ENCODE data around the gene KIRREL1.

The KIRREL1 gene

DNA sequence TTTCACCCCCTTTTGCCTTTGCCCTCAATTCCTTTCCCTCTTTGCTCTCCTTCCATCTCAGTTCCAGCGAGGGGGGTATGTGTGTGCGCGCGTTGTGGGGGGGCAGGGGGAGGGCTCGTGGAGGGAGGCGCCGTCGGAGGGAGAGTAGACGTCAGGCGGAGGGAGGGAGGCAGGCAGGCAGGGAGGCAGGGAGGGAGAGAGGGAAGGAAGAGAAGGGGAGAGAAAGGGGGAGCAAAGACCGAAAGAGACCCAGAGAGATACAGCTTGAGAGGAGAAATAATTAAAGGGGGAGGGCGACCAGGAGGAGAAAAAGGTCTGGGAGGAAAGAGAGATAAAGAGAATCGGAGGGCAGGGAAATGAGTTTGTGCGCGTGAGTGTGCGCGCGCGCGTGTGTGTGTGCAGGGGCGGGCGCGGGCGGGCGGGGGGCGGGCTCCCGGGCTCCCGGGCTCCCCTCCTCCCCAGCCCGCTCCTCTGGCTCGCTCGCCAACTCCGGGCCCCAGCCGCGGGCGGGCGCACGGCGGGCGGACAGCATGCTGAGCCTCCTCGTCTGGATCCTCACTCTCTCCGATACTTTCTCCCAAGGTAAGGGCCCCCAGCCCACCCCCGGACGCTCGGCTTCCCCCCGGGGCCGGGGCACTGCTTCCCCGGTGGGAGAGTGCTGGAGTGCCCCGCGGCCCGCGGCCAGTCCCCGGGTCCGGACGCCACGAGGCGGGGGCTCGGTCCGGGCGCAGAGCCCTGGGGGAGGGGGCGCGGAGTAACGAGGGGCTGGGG, at the start of gene KIRREL1:
Gene KIRREL1 (plus strand): TSS at position 499 of the 771 bp plus-strand sequence. CDS start 32 bp downstream, at position 531.
- no peak for DNase-seq (ENCODE audit: low read depth in 2 of 3, low spot score in 2 of 3)

- DNase-seq (ENCODE audit: low read depth in 2 of 3, low spot score in 2 of 3): no peak
Measured at GRCh38 chr1:157944663-157945280, 48.7 kb upstream of the KIRREL1 start.

DNA sequence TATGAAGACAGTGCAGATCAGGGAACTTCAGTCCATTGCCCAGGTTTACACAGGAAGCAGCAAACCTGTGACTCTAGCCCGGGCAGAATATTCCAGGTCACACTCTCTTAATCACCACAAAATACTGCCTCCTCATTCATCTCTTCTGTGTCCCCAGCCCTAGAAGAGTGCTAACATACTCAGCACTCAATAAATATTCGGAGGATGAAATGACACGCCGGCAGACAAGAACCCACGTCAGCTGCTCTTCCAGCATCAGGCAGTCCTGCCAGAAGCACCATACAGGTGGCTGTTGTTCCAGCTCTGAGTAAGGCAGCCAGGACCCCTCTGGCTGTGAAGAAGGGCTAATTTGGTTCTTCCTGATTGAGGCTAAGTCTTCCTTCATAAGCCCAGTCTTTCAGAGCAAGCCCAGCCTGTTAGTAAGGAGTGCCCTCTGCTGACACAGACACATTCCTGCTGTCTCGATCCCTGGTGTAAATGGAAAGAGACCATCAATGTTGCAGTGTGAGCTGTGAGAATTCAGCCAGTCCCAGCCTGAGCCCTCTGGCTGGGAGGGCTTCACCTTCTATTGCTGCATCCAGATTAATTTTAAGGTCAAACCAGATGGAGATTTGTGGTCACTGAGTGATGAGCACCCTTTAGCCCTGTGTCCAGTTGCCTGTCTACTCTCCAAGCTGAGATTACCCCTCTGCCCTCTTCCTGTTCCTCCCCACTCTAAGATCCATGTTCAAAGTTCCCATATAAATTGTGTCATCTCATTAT, 45.0 kb upstream of the KIRREL1 start:
- DNase-seq (ENCODE audit: low read depth in 2 of 3, low spot score in 2 of 3): no peak

GRCh38 chr1:157949074-157949354, 44.4 kb upstream of the KIRREL1 start:
- no peak for DNase-seq (ENCODE audit: low read depth in 2 of 3, low spot score in 2 of 3)

GRCh38 chr1:157951230-157951629, 42.2 kb upstream of the KIRREL1 start:
- DNase-seq (ENCODE audit: low read depth in 2 of 3, low spot score in 2 of 3): no peak

DNA sequence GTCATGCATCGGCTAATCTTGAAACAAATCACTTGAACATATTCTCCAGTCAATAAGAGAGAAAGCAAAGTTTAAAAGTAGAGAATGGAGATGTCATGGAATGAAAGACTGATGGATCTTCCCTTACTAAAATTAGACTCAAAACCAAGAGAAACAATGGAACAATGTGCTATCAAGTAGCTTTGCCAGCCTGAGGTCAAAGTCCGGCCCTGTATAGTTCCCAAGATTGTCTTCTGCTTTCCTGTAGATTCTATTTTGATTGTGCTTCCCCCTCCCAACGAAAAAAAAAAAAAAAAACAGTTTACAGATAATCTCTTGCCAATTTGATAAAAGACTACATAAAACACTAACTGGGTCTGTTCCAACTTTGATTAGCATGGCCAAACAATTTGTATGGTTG, 40.8 kb upstream of the KIRREL1 start:
- DNase-seq (ENCODE audit: low read depth in 2 of 3, low spot score in 2 of 3): no peak

DNA sequence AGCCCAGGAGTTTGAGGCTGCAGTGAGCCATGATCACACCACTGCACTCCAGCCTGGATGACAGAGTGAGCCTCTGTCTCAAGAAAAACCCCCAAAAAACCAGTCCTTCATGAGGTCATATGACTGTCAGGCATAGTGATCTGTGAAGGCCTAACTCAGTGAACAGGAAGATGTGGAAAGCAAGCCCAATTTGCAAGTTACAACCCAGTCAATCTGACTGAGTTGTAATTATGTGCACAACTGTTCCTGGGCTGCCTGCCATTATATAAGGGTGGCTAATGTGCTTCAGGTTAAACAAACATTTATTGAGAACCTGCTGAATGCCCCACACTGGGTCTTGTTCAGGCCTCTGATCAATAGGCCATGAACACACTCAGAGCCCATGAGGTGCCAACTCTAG, 38.2 kb upstream of the KIRREL1 start:
- no peak for DNase-seq (ENCODE audit: low read depth in 2 of 3, low spot score in 2 of 3)

GRCh38 chr1:157955857-157956256, 37.6 kb upstream of the KIRREL1 start:
- DNase-seq (ENCODE audit: low read depth in 2 of 3, low spot score in 2 of 3): no peak

GRCh38 chr1:157956732-157957131, 36.7 kb upstream of the KIRREL1 start:
- DNase-seq (ENCODE audit: low read depth in 2 of 3, low spot score in 2 of 3): no peak

DNA sequence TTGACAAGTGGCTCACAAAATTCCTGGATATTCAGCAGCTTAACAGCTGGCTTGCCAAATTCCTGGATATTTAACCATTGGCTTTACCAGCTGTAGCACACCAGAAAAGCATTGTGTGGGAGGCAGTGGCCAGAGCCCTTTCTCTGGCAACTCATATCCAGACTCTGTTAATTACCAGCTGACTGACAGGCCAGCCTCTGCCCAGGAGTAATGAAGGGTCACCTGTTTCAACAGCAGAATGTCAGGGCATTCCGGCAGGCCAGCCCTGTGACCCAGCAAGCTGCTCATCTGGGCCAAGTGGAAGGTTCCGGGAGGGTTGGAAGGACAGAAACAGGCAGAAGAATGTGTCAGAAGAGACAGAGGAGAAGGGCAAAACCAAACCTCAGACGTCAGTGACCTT, 35.2 kb upstream of the KIRREL1 start:
- DNase-seq (ENCODE audit: low read depth in 2 of 3, low spot score in 2 of 3): no peak

- no peak for DNase-seq (ENCODE audit: low read depth in 2 of 3, low spot score in 2 of 3)
Measured at GRCh38 chr1:157959750-157960149, 33.7 kb upstream of the KIRREL1 start.

DNA sequence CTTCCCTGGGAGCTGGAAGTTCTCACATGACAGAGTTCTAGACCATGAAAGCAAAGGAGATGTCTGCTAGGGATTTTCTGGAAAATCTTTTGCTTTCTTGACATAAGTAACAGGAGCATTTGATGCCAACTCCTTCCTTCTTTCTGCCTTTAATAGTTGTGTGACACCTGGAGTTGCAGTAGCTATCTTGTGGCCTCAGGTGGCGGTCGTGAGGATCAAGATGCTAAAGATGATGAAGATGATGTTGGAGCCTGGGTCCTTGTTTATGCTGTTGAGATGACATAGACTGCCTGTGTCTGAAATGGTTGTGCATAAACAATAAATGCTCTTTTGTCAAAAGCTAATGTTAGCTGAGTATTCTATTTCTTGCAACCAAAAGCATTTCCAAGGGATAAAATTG, 32.7 kb upstream of the KIRREL1 start:
- no peak for DNase-seq (ENCODE audit: low read depth in 2 of 3, low spot score in 2 of 3)

GRCh38 chr1:157961805-157962762, 31.4 kb upstream of the KIRREL1 start:
- DNase-seq (ENCODE audit: low read depth in 2 of 3, low spot score in 2 of 3): no peak

GRCh38 chr1:157963713-157964112, 29.7 kb upstream of the KIRREL1 start:
- peak; percentile 9 to 27 (median 22) for DNase-seq (ENCODE audit: low read depth in 2 of 3, low spot score in 2 of 3)

DNA sequence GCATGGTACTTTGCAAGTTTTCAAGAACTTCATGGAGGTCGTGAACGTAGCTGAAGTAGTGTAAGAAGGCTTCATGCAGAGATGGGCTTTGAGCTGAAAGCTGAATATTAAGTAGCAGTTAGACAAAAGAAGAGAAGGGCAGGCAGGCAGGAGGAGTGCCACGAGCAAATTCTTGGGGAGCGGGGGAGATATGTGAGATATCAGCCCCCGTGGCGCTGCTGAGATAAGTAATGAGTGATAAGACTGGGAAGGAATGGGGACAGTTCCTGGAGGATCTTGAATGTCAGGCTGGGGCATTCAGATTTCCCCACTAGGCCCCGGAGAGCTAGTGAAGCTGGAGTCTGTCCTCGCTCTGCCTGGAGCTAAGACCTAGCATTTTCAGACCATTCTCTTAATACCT, 27.9 kb upstream of the KIRREL1 start:
- no peak for DNase-seq (ENCODE audit: low read depth in 2 of 3, low spot score in 2 of 3)

DNA sequence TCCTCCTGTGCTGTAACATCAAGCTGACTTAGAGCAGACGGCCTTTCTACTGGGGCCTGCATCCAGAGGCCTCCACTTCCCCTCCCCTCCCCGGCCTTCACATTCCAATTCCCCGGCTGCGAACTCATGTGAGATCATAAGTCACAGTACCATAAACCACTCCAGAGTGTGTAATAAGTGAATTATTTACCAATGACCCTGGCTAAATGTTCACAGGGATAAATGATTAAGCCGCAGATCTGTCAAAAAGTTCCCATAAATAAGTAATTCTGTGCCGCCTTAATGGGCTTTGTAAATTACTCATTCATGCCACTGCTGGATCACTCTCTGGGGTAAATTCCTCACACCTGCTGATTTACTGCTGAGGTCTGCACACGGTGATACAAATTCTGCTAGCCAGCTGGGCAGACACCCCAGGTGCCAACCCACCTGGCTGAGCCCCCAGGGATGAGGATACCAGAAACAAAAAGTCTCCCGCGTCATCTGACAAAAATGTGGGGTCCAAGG, 27.4 kb upstream of the KIRREL1 start:
- no peak for DNase-seq (ENCODE audit: low read depth in 2 of 3, low spot score in 2 of 3)

GRCh38 chr1:157967205-157967604, 26.2 kb upstream of the KIRREL1 start:
- no peak for DNase-seq (ENCODE audit: low read depth in 2 of 3, low spot score in 2 of 3)

DNA sequence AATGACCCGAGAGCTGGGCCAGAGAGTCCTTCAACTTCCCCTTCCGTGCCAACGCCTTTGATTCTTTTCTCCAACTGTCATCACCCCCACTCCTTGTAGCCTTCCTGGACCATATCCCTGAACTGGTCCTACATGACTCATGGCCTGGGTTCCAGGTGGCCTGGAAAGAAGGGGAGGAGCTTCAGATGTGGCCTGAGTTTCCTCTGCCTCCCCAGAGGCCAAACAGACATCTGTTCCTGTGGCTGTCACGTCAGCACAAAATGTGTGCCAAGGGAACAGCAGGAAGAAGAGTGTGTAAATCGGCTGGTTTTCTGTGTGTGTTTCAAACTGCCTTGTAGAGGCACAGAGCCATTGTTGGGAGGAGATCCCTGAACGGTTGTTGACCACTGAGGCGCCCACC, 24.9 kb upstream of the KIRREL1 start:
- no peak for DNase-seq (ENCODE audit: low read depth in 2 of 3, low spot score in 2 of 3)

GRCh38 chr1:157968946-157969345, 24.5 kb upstream of the KIRREL1 start:
- DNase-seq (ENCODE audit: low read depth in 2 of 3, low spot score in 2 of 3): no peak

DNA sequence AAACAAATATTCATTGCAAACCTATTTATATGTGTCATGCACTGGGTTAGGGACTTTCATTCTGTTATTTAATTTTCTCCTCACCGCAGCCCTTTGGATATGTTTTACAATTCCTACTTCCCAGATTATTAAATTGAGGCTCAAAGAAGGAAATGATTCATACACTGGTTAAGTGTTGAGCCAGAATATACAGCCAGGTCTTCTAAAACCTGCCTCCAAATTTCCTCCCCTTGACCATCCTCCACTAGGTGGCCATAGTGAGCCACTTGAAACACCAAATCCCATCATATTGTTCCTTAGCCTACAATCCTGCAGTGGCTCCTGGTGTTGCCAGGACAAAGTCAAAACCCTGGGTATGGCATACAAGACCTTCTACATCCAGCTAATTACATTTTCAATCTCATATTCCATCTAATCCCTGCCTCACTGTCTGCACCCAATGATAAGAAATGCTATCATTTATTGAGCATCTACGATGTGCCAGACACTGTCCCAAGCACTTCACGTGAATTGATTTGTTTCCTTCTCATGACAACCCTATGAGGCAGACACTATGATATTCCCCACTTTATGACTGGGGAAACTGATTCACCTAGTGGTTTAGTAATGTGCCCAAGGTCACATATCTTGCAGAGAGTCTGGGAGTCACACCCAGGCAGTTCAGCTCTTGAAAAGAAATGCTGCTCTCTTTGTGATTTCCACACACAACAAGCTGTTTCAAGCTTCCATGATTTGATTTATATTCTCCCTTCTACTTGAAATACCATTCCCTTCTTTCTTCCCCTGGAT, 23.6 kb upstream of the KIRREL1 start:
- DNase-seq (ENCODE audit: low read depth in 2 of 3, low spot score in 2 of 3): no peak

All from activated CD8-positive, alpha-beta memory T cell treated with anti-CD3 and anti-CD28 coated beads for 48 hours (primary cell).